AG04450 (cell line): ENCODE measurements around the gene FMO5. TPM values are rescaled to one million over a fixed set of nuclear protein-coding genes. Genes with fewer than 3 reads are reported as not detected.
A peak's percentile ranks its signal among the peaks of the same experiment; 100 is the strongest.
"Not testable (repeated sequence)": the region's sequence is repeated elsewhere in the genome, so short reads cannot be mapped to it uniquely, and the experiment has no call there.

ENCODE experiments used
- CTCF ChIA-PET: fragments of 300-600, 350-600 bp; formaldehyde crosslinking; extraction: SDS; loops from one replicate; lab custom pipeline; 2022; ENCODE audit warnings: antibody characterized with exemption, inconsistent platforms; lab: Charles Lee
- POLR2A ChIA-PET: fragments of 350-600 bp; formaldehyde crosslinking; extraction: SDS; loops from one replicate; lab custom pipeline; 2021; ENCODE audit warnings: antibody characterized with exemption, inconsistent platforms; lab: Yijun Ruan, JAX
- DNase-seq: peaks from one replicate; pipeline ENCODE4 v3.0.0-alpha.2; 2011; ENCODE audit warnings: low read depth, low spot score
- H3K27ac ChIP-seq: one replicate; pipeline ENCODE4 v1.5.1; 2012; ENCODE audit warnings: low read depth, low read length, control low read depth
- H3K27me3 ChIP-seq: one replicate; pipeline ENCODE4 v1.6.0; 2012; ENCODE audit warnings: low read length; ENCODE audit not compliant: control insufficient read depth, insufficient read depth
- H3K4me3 ChIP-seq: 2 replicates; pipeline ENCODE4 v1.5.1; 2011; ENCODE audit warnings: mild to moderate bottlenecking, low read depth, low read length, control low read depth
- H3K9me3 ChIP-seq: 2 replicates; pipeline ENCODE4 v1.5.1; 2012; ENCODE audit warnings: low read length; ENCODE audit not compliant: control insufficient read depth, insufficient read depth
- CTCF ChIP-seq: IDR thresholded peaks from 2 replicates; pipeline ENCODE4 v1.5.1; 2011; ENCODE audit warnings: low read depth, low read length, control low read depth, inconsistent platforms
- polyA plus RNA-seq: library from polyadenylated mRNA; depleted of rRNA; stranded (reverse); fragments of >200 nt; gene quantifications from 2 replicates; pipeline ENCODE4 v1.2.3, GENCODE V29; 2011

FMO5 gene
- polyA plus RNA-seq, 1 experiment = 0.98 TPM

DNA sequence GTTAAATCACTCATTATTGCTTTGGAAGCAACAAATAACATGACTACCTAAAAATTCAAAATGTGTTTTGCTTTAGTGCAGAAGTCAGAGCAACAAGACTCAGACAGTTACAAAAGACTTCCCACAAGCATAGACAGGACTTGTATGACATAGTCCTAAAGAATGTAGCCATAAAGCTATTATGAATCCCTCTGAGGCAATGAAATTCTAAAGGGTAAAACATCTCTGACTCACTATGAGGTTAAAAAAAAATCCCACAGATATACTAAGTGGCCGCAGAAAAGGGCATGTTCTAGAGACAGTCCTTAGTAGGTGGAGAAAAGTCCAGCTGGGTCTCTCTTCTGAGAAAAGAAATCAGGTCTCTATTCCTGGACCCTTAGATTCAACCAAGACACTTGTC, 57.8 kb downstream of the FMO5 start:
- TF ChIP-seq CTCF = no peak
- peak; percentile 76 for DNase-seq
- ChIA-PET POLR2A (interaction anchor here (2.3 kb wide), 1 partner anchor 83 kb away, joined by 10 read pairs; no protein-coding TSS in a partner anchor), CTCF (interaction anchor here (4.2 kb wide), 1 partner anchor 75 kb away, joined by 36 read pairs; the partner anchor contains the start of gene CHD1L)
- no peak overlapping the region for H3K4me3 ChIP-seq
- peak overlapping the region; percentile 90 for H3K27ac ChIP-seq
- no peaks in the 10 kb centered on the region; the same call in 1 of the 2 replicates for H3K9me3 ChIP-seq
- no peaks in the 10 kb centered on the region for H3K27me3 ChIP-seq

DNA sequence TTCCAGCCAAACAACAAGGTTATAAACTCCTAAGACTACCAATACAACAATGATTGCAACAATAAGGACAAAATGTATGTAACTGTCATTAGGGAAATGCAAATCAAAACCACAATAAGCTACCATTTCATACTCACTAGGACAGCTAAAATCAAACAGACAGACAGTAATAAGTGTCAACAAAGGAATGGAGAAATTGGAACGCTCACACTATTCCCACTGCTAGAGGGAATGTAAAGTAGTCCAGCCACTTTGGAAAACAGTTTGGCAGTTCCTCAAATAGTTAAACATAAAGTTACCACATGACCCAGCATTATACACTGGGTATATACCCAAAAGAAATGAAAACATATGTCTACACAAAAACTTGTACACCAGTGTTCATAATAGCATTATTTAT, 62.1 kb downstream of the FMO5 start:
- TF ChIP-seq CTCF = no peak
- no peak for DNase-seq
- Histone ChIP-seq H3K4me3 (no peak overlapping the region), H3K27me3 (no peaks in the 10 kb centered on the region), H3K9me3 (no peaks in the 10 kb centered on the region), H3K27ac (no peak overlapping the region)
- ChIA-PET POLR2A (no interaction called here), CTCF (interaction anchor here (2.4 kb wide), 1 partner anchor 79 kb away, joined by 8 read pairs; the partner anchor contains the start of gene CHD1L)

- ChIA-PET CTCF (interaction anchor here (2.4 kb wide), 1 partner anchor 80 kb away, joined by 8 read pairs; the partner anchor contains the start of gene CHD1L), POLR2A (no interaction called here)
- no peaks in the 10 kb centered on the region for H3K9me3 ChIP-seq
- no peak for TF ChIP-seq CTCF
- H3K4me3 ChIP-seq = no peak overlapping the region
- no peak for DNase-seq
- no peak overlapping the region for H3K27ac ChIP-seq
- no peaks in the 10 kb centered on the region for H3K27me3 ChIP-seq
Observed at GRCh38 chr1:147162093-147162492, 63.0 kb downstream of the FMO5 start.

GRCh38 chr1:147157116-147157515, 68.0 kb downstream of the FMO5 start:
- H3K27me3 ChIP-seq, H3K9me3 ChIP-seq, H3K4me3 ChIP-seq, POLR2A ChIA-PET, DNase-seq, H3K27ac ChIP-seq: not testable (repeated sequence)
- CTCF ChIA-PET = interaction anchor here (1.7 kb wide), 1 partner anchor 16 kb away, joined by 5 read pairs; the partner anchor contains the start of gene PRKAB2

DNA sequence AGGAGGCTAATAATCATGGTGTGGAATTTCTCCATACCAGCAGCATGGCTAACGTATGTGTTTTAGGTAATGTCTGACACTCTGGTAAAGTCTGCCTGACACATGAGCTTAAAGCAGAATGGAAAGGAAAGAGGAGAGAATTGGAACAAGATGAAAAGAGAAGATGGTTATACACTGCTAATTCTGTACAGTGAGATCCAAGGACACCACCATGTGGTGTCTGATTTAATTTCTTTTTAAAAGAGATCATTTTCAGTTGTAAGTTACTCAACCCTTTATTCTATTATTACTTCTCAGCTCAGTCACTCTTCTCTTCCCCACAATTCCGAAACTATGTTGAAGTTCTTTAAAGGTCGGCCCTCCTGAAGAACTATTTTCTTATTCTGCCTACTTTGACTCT, 68.5 kb downstream of the FMO5 start:
- no peak for TF ChIP-seq CTCF
- no peak overlapping the region for H3K4me3 ChIP-seq
- POLR2A ChIA-PET = no interaction called here
- no peak overlapping the region for H3K27ac ChIP-seq
- DNase-seq = no peak
- H3K27me3 ChIP-seq = no peaks in the 10 kb centered on the region
- CTCF ChIA-PET = interaction anchor here (1.7 kb wide), 1 partner anchor 16 kb away, joined by 5 read pairs; the partner anchor contains the start of gene PRKAB2
- no peaks in the 10 kb centered on the region for H3K9me3 ChIP-seq
